A673 (cell line): ENCODE measurements around the gene GALNT13. TPM values are rescaled to one million over a fixed set of nuclear protein-coding genes. Genes with fewer than 3 reads are reported as not detected.

Experiments used
- BruUV-seq: library from RNA; stranded (reverse); fragments of 400-500 nt; replicated peaks from 2 replicates; lab custom pipeline; 2021; lab: Mats Ljungman, UMichigan
- CTCF ChIA-PET: fragments of 300-600 bp; sonication (Branson Sonifier 250); formaldehyde crosslinking; loops from one replicate; lab custom pipeline; 2022; ENCODE audit warnings: antibody characterized with exemption; lab: Charles Lee
- POLR2A ChIA-PET: fragments of 300-600 bp; sonication (Branson Sonifier 250); formaldehyde crosslinking; loops from one replicate; lab custom pipeline; 2022; ENCODE audit warnings: antibody characterized with exemption; ENCODE audit not compliant: low non-redundant PET; lab: Charles Lee
- DNase-seq: peaks from one replicate; pipeline ENCODE4 v3.0.0-alpha.2; 2015; ENCODE audit warnings: low spot score
- H3K27ac ChIP-seq: fragments of 200-600 bp; sonication (generic); 2 replicates; pipeline ENCODE4 v1.5.1; 2016; ENCODE audit warnings: mixed run types, low read depth, mild to moderate bottlenecking, mixed read lengths, antibody characterized with exemption, low read length; ENCODE audit not compliant: poor library complexity, severe bottlenecking
- H3K27me3 ChIP-seq: fragments of 200-600 bp; sonication (generic); replicated peaks from 2 replicates; pipeline ENCODE4 v1.6.1; 2017; ENCODE audit warnings: mixed run types, low read depth, mild to moderate bottlenecking, mixed read lengths, antibody characterized with exemption, low read length; ENCODE audit not compliant: insufficient read depth, poor library complexity
- H3K36me3 ChIP-seq: fragments of 200-600 bp; sonication (generic); 2 replicates; pipeline ENCODE4 v1.6.1; 2016; ENCODE audit warnings: mixed run types, mild to moderate bottlenecking, mixed read lengths, antibody characterized with exemption, low read length; ENCODE audit not compliant: insufficient read depth, poor library complexity, severe bottlenecking
- H3K4me1 ChIP-seq: fragments of 200-600 bp; sonication (generic); 2 replicates; pipeline ENCODE4 v1.6.1; 2017; ENCODE audit warnings: mixed run types, mild to moderate bottlenecking, mixed read lengths, antibody characterized with exemption, low read length; ENCODE audit not compliant: insufficient read depth, poor library complexity, severe bottlenecking
- H3K4me3 ChIP-seq: fragments of 200-600 bp; sonication (generic); 2 replicates; pipeline ENCODE4 v1.5.1; 2016; ENCODE audit warnings: low read depth, mixed run types, mild to moderate bottlenecking, mixed read lengths, low read length; ENCODE audit not compliant: poor library complexity, severe bottlenecking
- H3K9me3 ChIP-seq: fragments of 200-600 bp; sonication (generic); 2 replicates; pipeline ENCODE4 v1.6.1; 2016; ENCODE audit warnings: mixed run types, low read depth, mild to moderate bottlenecking, mixed read lengths, antibody characterized with exemption, low read length; ENCODE audit not compliant: poor library complexity, severe bottlenecking
- EZH2 ChIP-seq: fragments of 200-600 bp; sonication (generic); IDR thresholded peaks from 2 replicates; pipeline ENCODE4 v1.6.1; 2017; ENCODE audit warnings: borderline replicate concordance, low read depth, mild to moderate bottlenecking, mixed read lengths, antibody characterized with exemption, low read length; ENCODE audit not compliant: poor library complexity, severe bottlenecking
- intact Hi-C: fragments of 100-400 bp; cut with micrococcal nuclease; formaldehyde crosslinking; loops from one replicate; pipeline ENCODE4 v1.10.0; 2022; ENCODE audit not compliant: unreplicated experiment
- total RNA-seq: library from RNA; stranded (reverse); gene quantifications from 2 replicates; pipeline ENCODE4 v1.2.3, GENCODE V29; 2021
- TF ChIP-seq, protein P1 (sequence below): fragments of 300-800, 200-600 bp; sonication (generic); conservative IDR thresholded peaks from 2 replicates; pipeline ENCODE4 v1.5.1; 2017; ENCODE audit warnings: low read depth, mild to moderate bottlenecking, antibody characterized with exemption, low read length, moderate library complexity, mixed read lengths

GALNT13 gene
- total RNA-seq, 1 experiment from 2014 or later = not detected

DNA sequence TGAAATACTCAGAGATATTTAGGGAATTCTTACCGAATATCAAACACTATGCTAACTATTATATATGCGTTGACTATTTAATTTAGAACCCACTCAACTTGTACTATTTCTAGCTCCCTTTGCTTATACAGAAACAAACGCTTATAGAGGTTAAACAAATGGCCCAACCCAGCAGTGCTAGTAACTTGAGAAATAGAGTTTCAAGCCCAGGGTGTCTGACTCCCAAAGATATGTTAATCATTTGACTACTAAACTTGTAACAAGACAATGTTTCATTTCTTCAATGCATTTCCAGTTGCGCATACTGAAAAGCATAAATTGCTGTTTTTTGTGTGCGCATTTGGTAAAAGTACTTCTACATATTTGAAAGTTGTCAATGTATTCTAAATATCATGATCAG is 310.3 kb downstream of the GALNT13 start:
- CTCF ChIA-PET = no interaction called here
- Histone ChIP-seq H3K4me1 (no peaks in the 10 kb centered on the region), H3K4me3 (no peak overlapping the region), H3K27ac (no peak overlapping the region), H3K9me3 (peaks cover 10% of the 10 kb centered on the region), H3K36me3 (no peaks in the 10 kb centered on the region), H3K27me3 (no peaks in the 10 kb centered on the region)
- intact Hi-C loops = no loop called here
- no peak for TF ChIP-seq EZH2
- TF ChIP-seq, protein P1, sequence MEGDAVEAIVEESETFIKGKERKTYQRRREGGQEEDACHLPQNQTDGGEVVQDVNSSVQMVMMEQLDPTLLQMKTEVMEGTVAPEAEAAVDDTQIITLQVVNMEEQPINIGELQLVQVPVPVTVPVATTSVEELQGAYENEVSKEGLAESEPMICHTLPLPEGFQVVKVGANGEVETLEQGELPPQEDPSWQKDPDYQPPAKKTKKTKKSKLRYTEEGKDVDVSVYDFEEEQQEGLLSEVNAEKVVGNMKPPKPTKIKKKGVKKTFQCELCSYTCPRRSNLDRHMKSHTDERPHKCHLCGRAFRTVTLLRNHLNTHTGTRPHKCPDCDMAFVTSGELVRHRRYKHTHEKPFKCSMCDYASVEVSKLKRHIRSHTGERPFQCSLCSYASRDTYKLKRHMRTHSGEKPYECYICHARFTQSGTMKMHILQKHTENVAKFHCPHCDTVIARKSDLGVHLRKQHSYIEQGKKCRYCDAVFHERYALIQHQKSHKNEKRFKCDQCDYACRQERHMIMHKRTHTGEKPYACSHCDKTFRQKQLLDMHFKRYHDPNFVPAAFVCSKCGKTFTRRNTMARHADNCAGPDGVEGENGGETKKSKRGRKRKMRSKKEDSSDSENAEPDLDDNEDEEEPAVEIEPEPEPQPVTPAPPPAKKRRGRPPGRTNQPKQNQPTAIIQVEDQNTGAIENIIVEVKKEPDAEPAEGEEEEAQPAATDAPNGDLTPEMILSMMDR = no peak
- no TSS peak for BruUV-seq
- no peak for DNase-seq
- POLR2A ChIA-PET = no interaction called here

DNA sequence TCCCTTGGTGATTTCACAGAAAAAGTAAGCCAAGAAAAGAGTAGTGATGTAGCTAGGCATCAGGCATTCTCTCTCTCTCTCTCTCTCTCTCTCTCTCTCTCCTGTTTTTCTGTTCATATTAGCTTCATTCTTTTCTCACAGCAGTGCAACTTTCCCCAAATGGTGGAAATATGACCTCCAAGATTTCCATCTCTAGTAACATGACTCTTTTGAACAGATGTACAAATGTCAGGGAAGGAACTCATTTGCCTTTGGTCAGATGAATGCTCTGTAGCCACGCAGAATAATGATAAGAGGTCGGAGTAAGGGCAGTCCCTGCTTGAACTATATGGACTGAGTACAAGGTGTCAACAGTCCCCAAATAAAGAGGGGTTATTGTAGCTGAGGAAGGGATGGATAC is 316.2 kb downstream of the GALNT13 start:
- Histone ChIP-seq H3K27ac (no peak overlapping the region), H3K36me3 (no peaks in the 10 kb centered on the region), H3K27me3 (no peaks in the 10 kb centered on the region), H3K4me3 (no peak overlapping the region), H3K4me1 (no peaks in the 10 kb centered on the region), H3K9me3 (peaks cover 10% of the 10 kb centered on the region)
- no peak for TF ChIP-seq EZH2
- TF ChIP-seq, protein P1 = no peak
- no TSS peak for BruUV-seq
- ChIA-PET CTCF (no interaction called here), POLR2A (no interaction called here)
- DNase-seq = no peak
- intact Hi-C loops = no loop called here

DNA sequence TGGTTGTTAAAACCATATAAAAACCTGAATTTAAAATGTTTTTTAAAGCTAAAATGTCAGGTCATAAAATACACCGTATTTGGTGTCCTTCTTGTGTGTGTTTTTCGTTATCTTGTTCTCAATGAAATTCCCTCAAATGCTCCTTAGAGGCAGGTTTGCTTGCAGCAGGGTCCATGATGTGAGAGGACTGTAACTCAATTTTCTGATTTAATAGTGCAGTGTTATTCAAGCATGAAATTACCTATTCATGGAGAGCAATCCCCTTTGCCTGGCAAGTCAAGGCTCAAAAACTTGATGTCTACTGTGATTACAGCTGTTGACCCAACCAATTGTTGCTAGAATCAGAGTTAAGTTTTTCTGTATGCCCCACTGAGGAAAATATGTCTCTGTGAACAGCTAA is 318.2 kb downstream of the GALNT13 start:
- H3K9me3 ChIP-seq = peaks cover 9% of the 10 kb centered on the region
- POLR2A ChIA-PET = no interaction called here
- H3K27me3 ChIP-seq = no peaks in the 10 kb centered on the region
- no peak for DNase-seq
- no TSS peak for BruUV-seq
- intact Hi-C loops = no loop called here
- H3K36me3 ChIP-seq = no peaks in the 10 kb centered on the region
- TF ChIP-seq EZH2 = no peak
- TF ChIP-seq, protein P1 = no peak
- no peaks in the 10 kb centered on the region for H3K4me1 ChIP-seq
- H3K27ac ChIP-seq = no peak overlapping the region
- no peak overlapping the region for H3K4me3 ChIP-seq
- CTCF ChIA-PET = no interaction called here
